ENCODE results near the gene PROM1.

The PROM1 gene

GRCh38 chr4:15983610-15984009, 100.2 kb downstream of the PROM1 start:
- no peak for DNase-seq (ENCODE audit: low read depth)

DNA sequence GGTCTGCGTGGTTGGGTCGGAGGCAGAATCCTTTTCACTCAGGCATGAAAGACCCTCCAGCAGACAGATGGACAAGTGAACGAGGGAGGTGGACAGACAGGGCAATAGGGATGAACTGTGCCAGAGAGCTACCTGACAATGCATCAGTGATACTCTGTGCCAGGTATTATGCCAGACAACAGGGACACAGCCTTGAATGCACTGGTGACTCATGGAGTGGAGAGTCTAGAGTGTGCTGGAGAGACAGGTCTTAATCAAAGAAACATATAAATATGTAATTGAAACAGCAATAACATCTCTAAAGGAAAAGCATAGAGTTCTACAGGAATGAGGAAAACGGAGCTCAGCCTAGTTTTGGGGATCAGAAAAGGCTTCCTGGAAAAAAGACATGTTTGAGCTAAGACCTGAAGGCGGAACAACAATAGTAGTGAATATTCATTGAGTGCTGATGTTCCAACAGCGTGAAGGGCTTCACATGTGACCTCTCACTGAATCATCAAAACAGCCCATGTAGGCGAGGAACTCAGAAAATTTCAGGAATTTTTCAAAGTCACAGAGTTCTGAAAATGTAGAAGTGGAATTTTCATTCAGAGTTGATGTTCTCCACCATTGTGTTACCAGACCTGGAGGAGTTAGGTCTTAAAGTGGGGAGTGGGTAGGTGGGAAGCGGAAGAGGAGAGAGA, 100.8 kb downstream of the PROM1 start:
- DNase-seq (ENCODE audit: low read depth), result no peak

DNA sequence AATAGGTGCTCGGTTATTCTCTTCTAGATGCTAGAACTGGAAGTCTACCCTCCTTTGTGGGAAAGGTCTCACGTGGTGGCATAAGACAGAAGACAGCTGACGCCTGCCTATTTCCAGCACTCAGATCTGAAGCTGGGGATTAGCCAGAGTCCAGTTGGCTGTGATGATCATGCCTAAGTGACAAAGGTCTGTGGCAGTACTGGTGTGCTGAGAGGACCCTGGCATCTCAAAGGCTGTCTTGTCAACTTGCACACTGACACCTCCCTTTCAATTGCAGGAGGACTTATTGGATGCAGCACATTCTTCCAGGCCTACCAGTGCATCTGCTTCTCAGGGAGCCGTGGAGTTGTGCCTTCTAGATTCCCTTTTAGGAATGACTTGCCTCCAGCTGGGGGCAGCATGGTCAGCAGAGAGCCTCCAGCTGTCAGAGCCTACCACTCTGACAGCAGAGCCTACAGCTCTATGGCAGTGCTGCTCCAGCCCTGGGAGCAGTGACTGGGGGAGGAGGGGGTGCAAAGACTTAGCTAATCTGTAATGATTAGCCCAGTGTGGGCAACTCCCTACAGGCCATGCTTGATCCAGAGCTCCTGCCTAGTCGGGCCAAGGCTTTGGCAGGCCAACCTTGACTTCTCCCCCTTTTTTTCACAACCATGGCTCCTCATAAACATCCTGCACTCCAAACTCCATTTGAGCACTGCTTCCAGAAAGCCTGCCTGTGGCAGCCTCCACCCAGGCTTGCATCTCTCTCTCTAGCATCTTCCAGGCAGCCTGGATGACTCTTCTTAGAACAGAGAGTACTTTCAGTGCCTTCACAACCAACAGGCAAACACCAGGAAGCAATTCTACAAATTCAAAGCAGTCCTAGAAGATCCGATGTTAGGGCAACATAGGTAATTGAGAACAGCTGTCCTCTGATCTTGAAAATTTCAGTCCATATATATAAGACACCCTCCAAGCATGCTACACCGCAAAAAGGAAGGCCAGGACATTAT, 107.1 kb downstream of the PROM1 start:
- no peak for DNase-seq (ENCODE audit: low read depth)

- no peak for DNase-seq (ENCODE audit: low read depth)
These were observed 112.6 kb downstream of the PROM1 start for GRCh38 chr4:15971068-15971801.

DNA sequence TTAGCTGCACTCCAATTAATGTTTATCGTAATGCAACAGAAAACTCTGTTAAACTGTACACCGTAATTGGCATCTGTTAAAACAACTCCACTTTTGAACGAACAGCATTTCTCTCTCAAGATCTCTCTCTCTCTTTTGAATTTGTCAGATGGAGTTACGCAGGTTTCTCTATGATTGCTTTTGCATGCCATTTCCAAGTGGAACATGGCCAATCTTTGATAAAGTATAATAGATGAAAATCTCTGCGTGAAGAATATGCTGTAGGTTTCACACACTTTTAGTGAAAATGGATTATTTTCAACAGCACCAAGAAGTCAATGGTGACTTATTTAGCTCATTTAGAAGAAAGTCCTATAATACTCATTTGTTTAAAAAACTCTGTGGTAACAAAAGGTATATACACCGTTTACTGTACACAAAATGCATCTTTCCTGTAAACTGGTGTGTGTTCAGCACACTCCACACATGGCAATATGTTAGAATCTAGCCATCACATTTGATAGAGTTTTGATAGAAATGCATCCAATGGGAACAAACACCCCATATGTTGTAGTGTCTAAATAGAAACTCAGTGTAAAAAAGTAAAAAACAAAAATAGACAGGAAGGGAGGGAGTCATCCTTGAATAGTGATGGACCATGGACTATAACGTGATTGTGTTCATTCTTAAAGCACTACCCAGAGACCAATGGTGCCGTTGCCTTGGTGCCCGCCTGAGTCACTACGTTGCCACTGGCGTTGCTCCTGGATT, 115.1 kb downstream of the PROM1 start:
- DNase-seq (ENCODE audit: low read depth), result no peak

DNA sequence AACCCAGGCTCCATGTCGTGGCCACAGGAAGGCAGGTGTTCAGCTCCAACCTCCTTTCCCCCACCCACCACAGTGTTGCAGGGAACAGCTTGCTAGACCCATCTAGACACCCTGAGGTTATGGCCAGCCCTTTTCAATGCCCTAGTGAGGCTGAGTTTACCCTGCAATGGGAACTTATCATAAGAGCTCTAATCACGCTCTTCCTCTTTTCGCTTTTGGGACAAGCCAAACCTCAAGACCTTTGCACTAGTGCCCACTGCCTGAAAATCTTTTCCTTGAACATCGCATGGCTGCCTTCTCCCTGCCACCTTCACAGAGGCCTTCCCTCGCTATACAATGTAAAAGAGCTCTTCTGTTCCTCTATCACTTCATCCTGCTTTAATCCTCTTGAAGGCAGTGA, 118.5 kb downstream of the PROM1 start:
- no peak for DNase-seq (ENCODE audit: low read depth)

- DNase-seq (ENCODE audit: low read depth), result no peak
These were observed 119.7 kb downstream of the PROM1 start for GRCh38 chr4:15964159-15964558.

DNA sequence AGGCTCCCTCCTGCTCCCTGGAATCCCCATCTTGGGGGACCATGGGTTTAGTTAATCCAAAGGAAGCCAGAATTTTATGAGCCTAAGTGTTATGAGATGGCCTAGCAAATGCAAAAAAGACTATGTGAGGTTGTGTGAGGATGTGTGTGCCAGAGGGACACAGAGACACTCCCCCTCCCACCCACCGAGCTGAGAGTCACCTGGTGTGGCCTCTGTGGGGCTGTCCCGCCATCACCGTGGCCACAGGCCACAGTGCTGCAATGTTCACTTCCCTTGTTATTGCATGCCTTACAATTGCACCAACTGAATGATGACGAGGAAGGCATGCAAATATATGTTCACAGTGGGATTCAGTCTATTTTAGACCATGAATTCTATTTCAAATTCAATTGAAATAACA, 120.2 kb downstream of the PROM1 start:
- no peak for DNase-seq (ENCODE audit: low read depth)

DNA sequence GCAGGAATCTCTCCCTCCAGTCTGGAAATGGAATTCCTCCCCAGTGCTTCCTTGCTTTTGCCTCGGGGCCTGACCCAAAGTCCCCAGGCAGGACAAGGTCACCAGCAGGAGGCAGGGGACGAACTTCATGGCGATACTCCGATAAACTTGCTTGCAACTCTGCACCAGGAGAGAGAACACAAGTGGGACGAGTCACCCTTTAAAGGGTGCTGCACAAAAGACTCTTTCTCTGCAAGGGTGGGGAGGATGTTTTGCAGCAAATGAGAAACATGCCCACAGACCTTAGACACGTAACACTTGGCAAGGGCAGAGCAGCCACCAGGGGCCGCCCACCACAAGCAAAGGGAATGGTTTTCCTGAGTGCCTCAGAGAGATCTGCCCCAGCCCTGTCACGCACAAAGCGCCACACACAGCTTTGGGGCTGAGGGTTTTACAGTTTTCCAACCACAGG, 120.8 kb downstream of the PROM1 start, which contains the start of gene FGFBP2:
TSS of gene FGFBP2 (minus strand) at position 175 of the 451 bp plus-strand sequence. CDS start at position 129, 46 bp downstream.
- DNase-seq (ENCODE audit: low read depth), result no peak

- DNase-seq (ENCODE audit: low read depth), result no peak
These were observed 121.9 kb downstream of the PROM1 start for GRCh38 chr4:15961781-15962510.

DNA sequence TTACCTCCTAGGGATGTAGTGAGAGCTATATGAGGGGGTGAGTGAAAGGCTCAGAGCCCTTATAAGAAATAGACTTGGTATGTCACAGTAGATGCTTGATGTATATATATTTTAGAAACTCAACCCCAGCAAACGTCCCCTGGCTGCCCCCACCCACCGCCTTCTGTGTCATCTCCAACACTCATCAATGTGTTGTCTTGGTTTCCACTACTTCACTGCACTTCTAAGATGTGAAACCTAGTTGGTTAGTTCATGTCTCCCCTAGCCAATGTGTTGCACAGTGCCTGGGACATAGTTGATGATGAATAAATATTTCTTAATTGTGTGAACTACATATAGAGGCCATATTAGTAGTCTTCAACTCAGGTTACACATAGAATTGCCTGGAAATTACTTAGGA, 125.3 kb downstream of the PROM1 start:
- no peak for DNase-seq (ENCODE audit: low read depth)

GRCh38 chr4:15956179-15956850, 127.5 kb downstream of the PROM1 start:
- peak; percentile 33 for DNase-seq (ENCODE audit: low read depth)

DNA sequence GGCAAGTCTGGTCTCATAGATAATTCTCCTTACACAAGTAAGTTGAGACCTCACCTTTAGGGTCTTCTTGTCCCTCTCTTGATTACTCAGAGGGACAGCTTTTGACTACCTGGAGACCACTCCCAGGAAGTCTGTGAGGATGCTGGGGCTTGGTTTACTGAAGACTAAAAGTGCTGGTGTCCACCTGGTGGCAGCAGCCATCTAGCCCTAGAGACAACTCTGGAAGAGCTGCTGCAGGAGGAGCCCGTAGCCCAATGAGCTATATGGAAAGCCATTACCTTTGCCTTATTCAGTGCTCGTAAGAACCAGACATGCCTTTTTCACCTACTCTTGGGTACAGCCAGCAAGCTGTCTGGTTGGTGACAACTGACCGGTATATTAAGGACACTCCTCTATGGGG, 128.2 kb downstream of the PROM1 start:
- DNase-seq (ENCODE audit: low read depth), result no peak

DNA sequence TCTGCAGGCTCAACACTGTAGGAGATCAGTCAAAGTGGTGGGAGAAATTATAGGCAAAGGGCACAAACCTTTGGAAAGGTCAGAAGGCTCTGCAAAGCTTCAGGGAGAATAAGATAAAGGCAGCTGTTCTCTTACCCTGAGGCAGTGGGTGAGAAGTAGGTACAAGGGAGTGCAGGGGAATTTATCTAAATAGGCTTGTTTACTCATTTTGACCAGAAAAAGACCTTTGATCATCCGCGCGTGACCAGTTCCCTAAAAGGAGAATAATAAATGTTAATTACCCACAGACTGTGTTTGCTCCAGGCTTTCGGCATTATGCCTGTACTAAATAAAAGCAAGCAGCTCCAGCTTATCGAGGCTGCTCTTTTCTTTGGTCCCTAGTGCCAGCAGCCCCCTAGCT, 130.2 kb downstream of the PROM1 start:
- DNase-seq (ENCODE audit: low read depth), result no peak

DNA sequence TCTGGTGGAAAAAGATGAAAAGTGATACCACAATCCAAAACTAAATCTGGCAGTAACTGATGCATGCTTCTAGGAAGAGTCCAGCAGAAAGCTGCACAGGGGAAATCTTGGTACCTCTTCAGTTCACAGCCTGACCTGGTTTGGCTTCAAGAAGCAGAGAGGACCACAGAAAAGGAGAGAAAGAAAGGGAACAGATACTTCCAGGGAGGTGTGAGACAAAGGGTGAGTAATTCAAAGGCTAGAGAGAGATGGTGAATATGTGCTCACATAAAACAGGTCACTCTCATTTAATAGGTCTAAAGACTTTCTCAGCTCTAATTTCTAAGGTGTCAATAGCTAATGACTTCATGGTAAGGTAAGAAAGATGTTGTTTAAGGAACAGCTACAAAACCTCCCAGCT, 132.0 kb downstream of the PROM1 start:
- no peak for DNase-seq (ENCODE audit: low read depth)

- no peak for DNase-seq (ENCODE audit: low read depth)
These were observed 135.0 kb downstream of the PROM1 start for GRCh38 chr4:15948826-15949225.

- DNase-seq (ENCODE audit: low read depth), result no peak
These were observed 136.1 kb downstream of the PROM1 start for GRCh38 chr4:15947684-15948083.

DNA sequence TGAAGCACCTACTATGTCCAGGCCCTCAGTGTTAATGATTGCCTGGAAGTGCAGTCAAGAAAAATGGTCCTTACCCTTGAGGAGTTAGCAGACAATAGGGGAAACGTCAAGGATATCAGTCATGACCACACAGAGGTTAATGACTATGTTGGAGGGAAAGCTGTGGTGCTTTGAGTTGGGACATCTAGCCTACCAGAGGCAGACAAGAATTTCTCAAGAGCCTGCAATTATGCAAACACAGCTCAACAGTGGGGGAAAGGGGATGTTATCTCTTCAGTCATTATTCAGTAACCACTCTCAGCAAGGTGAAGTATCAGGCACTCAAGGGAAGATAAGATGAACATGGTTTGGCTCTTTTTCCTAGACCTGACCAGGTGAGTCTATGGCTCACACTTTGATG, 138.3 kb downstream of the PROM1 start:
- no peak for DNase-seq (ENCODE audit: low read depth)

- DNase-seq (ENCODE audit: low read depth), result no peak
These were observed 138.9 kb downstream of the PROM1 start for GRCh38 chr4:15944895-15945294.

DNA sequence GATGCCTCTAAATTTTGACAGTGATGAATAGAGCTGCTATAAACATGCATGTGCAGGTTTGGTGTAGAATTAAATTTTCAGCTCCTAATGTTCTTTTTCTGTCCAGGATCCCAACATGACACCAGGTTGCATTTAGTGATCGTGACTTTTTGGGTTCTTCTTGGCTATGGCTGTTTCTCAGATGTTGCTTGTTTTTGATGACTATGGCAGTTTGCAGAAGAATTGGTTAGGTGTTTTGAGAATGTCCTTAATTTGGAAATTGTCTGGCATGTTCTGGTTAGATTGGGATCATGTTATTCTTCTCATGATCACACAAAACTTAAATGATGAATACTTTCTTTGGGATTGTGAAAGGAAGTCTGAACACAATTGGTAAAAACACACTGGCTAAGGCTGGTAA, 141.5 kb downstream of the PROM1 start:
- DNase-seq (ENCODE audit: low read depth), result no peak

All from CMK (cell line).